Epithelial cell of proximal tubule (primary cell): ENCODE results near the gene GDPD4. TPM values are rescaled to one million over a fixed set of nuclear protein-coding genes. Genes with fewer than 3 reads are reported as not detected.

Experiments used
- DNase-seq: peaks from one replicate; pipeline ENCODE4 v3.0.0-alpha.2; 2011; ENCODE audit warnings: low read depth
- H3K4me3 ChIP-seq: 2 replicates; pipeline ENCODE4 v1.5.1; 2011; ENCODE audit warnings: low read depth, mild to moderate bottlenecking, low read length
- total RNA-seq: library from RNA; depleted of rRNA; stranded (reverse); fragments of >200 nt; gene quantifications from 2 replicates; pipeline ENCODE4 v1.2.3, GENCODE V29; 2015
- TF ChIP-seq, protein P1 (sequence below): conservative IDR thresholded peaks from 2 replicates; pipeline ENCODE4 v1.5.1; 2012; ENCODE audit warnings: low read depth, mild to moderate bottlenecking, low read length

The GDPD4 gene
- total RNA-seq, 1 donor from 2014 or later = not detected

DNA sequence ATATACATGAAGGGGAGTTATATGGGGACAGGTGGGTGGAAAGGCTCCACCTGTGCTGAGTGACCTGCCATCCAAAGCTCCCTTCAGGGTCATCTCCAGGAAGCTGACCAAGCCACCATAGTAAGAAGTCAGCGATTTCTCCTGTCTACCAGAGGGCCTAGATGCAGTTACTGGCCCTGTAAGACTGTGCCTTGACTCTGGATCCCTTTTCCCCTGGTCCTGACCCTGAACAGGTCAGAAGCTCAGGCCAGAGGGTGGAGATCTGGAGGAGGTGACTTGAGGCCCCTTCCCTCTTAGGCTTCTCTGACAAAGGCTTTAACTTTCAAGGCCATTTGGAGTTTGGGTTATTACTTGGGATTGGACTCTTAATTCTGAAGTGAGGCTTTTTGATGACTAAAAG lies 69.7 kb downstream of the GDPD4 start:
- H3K4me3 ChIP-seq = no peak overlapping the region
- TF ChIP-seq, protein P1, sequence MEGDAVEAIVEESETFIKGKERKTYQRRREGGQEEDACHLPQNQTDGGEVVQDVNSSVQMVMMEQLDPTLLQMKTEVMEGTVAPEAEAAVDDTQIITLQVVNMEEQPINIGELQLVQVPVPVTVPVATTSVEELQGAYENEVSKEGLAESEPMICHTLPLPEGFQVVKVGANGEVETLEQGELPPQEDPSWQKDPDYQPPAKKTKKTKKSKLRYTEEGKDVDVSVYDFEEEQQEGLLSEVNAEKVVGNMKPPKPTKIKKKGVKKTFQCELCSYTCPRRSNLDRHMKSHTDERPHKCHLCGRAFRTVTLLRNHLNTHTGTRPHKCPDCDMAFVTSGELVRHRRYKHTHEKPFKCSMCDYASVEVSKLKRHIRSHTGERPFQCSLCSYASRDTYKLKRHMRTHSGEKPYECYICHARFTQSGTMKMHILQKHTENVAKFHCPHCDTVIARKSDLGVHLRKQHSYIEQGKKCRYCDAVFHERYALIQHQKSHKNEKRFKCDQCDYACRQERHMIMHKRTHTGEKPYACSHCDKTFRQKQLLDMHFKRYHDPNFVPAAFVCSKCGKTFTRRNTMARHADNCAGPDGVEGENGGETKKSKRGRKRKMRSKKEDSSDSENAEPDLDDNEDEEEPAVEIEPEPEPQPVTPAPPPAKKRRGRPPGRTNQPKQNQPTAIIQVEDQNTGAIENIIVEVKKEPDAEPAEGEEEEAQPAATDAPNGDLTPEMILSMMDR = no peak
- DNase-seq = no peak

DNA sequence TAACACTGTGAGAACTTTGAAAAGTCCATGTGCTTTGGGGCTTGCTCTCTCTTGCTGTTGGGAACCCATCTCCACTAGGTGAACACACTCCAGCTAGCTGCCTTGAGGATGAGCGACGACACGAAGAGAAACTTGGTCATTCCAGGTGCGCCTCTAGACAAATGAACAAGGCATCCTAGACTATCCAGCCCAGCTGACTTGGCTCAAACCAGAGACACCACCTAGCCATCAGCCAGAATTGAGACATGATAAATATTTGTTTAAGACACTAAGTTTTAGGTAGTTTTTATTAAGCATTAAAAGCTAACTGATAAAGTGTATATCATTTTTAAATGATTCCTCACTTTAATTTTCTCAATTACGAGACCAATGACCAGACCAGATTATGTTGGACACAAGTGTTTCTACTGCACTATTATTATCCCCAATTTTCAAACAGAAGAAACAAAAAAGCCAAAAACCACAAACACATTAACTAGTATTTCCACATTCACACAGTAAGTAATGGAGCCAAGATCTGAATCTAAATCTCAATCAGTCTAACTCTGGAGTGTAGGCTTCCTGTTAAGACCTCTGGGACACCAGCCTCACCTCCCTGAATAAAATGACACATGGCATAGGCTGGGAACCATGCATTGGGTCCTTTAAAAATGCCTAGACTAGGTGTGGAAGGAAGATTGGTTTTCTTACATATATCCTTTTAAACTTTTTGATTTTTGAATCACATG lies 70.4 kb downstream of the GDPD4 start:
- TF ChIP-seq, protein P1 = no peak
- no peak for DNase-seq
- H3K4me3 ChIP-seq = no peak overlapping the region

DNA sequence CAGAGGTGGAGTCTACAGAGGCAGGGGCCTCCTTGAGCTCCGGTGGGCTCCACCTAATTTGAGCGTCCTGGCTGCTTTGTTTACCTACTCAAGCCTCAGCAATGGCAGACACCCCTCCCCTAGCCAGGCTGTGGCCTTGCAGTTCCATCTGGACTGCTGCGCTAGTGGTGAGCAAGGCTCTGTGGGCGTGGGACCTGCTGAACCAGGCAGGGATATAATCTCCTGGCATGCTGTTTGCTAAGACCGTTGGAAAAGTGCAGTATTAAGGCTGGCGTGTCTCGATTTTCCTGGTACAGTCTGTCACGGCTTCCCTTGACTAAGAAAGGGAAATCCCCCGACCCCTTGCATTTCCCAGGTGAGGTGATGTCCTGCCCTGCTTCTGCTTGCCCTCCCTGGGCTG lies 77.7 kb downstream of the GDPD4 start:
- H3K4me3 ChIP-seq = no peak overlapping the region
- DNase-seq = no peak
- TF ChIP-seq, protein P1 = no peak

DNA sequence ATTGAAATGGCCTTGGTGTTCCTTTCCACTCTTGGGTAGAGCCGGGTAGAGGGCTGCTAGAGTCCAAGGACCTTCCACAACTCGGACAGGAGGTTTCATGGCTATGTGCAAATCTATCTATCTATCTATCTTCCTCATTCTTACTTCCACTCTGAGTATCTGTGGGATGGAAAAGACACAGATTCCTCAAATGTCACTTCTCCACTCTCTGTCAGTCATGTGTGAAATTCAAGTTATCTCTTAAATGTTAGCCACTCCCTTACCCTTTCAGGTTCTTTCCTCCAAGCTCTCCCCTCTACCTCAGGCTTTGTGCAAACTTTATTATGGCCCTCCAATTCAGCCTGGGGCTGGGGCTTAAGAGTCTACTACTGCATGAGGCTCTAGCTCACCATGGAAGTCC lies 84.3 kb downstream of the GDPD4 start:
- H3K4me3 ChIP-seq = no peak overlapping the region
- DNase-seq = no peak
- TF ChIP-seq, protein P1 = no peak

- no peak for DNase-seq
- TF ChIP-seq, protein P1 = no peak
- H3K4me3 ChIP-seq = no peak overlapping the region
Measured at GRCh38 chr11:77215106-77215505, 86.4 kb downstream of the GDPD4 start.

DNA sequence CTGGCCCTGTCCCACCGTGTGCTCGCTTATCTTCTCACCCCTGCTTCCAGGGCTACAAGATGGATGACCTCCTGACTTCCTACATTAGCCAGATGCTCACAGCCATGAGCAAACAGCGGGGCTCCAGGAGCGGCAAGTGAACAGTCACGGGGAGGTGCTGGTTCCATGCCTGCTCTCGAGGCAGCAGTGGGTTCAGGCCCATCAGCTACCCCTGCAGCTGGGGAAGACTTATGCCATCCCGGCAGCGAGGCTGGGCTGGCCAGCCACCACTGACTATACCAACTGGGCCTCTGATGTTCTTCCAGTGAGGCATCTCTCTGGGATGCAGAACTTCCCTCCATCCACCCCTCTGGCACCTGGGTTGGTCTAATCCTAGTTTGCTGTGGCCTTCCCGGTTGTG lies 86.9 kb downstream of the GDPD4 start:
- no peak for DNase-seq
- H3K4me3 ChIP-seq = no peak overlapping the region
- TF ChIP-seq, protein P1 = no peak

GRCh38 chr11:77213589-77214428 lies 87.7 kb downstream of the GDPD4 start:
- no peak overlapping the region for H3K4me3 ChIP-seq
- TF ChIP-seq, protein P1 = no peak
- DNase-seq = no peak
